ELF-1 (cell line): Measurements from ENCODE around the gene CERKL.

Source experiments
- DNase-seq: peaks from one replicate; pipeline ENCODE4 v3.0.0-alpha.2; 2016; ENCODE audit warnings: low read depth, low spot score

The CERKL gene

DNA sequence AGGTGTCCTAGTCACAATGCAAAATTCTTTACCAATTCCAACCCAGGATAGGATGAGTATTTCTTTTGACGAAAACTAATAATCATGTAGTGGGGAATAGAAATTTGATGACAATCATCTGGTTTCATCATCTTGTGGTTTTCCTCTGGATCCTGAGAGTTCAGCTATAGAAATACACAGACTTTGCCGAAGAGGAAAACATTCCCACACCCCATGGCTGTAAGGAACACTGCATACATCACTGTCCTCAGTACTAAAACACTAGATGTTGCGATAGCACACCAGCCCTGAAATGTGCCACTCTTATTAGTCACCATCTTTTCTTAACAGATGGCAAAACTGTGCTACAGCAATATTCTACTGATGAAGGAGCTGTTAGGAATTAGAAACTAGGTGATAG, 29.4 kb downstream of the CERKL start:
- no peak for DNase-seq

- no peak for DNase-seq
Observed at GRCh38 chr2:181626671-181627070, 30.2 kb downstream of the CERKL start.

DNA sequence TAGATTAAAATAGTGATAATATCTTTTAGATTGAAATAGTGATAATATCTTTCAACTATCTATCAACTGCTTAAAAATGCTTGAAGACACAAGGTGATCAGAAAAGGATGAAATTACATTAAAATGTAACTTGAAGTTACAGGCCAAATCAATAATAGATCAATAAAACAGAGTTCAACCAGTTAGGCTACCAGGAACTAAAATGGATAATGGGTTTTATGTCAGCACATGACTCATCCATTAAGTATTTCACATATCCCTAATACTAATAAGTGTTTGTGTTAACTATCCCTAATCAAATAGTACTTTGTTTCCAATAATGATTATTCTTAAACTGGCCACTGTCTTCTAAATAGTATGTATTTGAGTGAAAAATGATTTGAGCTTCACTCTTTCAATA, 33.7 kb downstream of the CERKL start:
- no peak for DNase-seq

DNA sequence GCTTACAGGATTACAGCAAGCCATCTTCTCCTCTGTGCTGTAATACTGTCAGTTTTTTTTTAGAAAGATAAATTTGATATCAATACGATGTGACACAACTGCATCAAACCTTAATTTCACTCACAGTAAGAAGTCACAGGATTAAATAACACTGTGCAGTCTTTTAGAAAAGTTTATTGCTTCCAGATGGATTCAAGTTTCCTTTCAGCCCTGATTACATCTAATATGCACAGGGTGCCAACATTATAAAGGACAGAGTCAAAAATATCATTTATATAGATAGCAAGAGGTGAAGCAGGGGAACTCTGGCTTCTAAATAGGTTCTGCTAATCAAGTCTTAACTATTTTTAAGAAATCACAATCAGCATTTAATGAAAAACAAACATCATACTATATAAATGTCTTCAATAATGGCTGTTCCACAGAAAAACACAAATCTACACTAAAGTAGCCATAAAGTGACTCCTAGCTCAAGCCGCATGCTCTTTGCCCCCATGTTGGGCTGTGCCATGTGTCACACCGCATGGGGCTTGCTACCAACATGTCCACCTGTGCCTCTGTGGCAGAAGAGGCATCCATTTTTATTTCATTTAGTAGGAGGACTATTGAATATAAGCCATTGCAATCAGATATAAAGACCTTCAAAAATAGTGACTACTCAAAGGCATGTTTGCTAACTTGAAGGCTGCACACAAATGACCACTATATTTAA, 35.0 kb downstream of the CERKL start:
- DNase-seq, result no peak

GRCh38 chr2:181619516-181619915, 37.4 kb downstream of the CERKL start:
- DNase-seq, result no peak

DNA sequence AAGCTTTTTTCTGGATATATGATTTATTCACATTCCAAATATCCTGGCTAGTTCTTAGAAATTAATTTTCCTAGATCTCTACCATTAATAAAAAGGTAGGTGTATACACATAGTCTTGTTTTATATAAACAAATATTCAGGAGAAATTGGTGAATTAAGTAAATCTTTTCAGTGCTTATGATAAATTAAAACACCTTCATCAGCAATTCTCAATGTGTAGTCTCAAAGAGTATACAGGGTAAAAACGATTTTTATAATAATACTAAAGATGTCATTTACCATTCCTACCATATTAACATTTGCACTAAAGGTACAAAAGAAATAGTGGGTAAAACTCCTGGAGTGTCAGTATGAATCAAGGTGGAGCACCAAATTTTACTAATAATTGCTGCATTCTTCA, 40.2 kb downstream of the CERKL start:
- no peak for DNase-seq

DNA sequence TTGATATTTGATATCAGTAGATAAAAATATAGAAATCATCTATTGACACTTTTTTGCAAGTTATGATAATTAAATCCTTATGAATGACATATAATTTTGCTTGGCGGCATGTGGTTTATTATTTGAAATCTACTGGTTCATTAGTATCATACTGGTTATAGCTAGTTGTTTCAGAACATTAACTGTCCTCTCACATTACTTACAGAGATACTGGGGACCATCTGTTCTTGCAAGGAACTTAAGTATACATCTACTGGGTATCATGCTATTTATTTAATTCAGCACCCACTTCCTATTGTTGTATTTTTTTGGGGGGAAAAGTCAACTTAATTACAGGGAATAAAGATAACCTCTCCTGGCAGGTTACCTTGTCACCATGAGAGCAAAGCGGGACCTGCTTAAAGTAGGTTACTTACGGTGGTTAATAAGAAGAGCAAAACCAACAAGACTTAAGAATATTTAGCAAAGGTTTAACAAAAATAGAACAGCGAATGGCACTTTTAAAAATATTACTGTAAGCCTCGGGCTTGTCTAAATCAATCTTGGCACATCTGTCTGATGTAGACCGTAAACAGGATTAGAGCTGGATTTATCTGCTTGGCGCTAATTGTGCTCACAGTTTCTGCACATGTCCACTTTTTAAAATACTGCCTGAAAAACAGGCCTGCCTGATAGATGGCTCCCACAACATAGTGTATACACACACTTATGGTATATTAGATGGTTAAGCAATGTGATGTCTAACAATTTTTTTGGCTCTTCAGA, 41.8 kb downstream of the CERKL start:
- no peak for DNase-seq

DNA sequence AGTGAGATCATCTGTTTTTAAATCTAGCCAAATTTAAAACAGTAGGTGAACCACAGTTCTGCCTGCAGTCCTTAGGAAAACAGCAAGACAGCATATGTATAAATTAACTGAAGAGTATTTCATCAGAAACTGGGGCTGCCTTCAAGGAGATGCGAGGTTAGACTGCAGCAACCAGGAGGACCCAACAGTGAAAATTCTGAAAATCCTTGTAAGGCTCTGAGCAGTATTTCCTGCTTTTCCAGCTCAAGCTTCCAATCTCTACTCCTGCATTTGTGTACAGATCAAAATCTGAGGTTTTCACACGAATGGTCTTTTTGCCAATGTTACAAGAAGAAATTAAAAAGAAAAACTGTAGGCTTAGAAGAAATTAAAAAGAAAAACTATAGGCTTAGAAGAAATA, 43.7 kb downstream of the CERKL start:
- DNase-seq, result no peak

GRCh38 chr2:181607629-181608590, 49.0 kb downstream of the CERKL start:
- no peak for DNase-seq

DNA sequence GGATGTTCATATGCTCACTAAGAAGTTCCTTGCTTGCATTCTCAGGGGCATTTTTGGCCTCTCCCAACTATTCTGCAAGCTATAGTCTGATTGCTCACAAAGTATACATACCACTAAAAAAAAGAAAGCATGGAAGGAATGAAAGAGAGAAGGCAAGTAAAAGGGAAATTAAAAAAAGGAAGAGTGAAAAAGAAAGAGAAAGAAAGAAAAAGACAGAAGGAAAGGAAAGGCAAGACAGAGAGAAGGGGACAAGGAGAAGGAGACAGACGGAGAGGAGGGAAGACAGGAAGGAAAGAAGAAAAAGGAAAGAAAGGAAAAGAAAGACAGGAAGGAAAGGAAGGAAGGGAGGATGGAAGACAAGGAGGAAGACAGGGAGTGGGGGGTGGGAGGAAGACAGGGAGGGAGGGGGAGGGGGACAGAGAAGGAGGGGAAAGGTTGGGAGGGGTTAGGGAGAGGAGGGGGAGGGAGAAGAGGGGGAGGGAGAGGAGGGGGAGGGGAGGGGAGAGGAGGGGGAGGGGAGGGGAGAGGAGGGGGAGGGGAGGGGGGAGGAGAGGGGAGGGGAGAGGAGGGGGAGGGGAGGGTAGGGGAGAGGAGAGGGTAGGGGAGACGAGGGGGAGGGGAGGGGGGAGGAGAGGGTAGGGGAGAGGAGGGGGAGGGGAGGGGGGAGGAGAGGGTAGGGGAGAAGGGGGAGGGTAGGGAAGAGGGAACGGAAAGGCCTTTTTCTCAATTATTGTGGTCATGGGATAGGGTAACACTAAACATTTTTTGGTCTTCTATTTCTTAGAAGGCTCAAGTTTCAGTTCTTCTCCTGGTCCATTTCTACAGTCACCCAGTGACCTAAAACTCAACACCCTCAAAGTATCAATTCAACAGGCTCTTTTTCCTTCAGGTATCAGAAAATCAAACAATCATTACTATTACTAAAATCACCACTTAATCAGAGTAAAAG, 50.7 kb downstream of the CERKL start:
- no peak for DNase-seq

GRCh38 chr2:181602017-181602416, 54.9 kb downstream of the CERKL start:
- no peak for DNase-seq

- DNase-seq, result no peak
Observed at GRCh38 chr2:181596556-181596955, 60.3 kb downstream of the CERKL start.

GRCh38 chr2:181594322-181594721, 62.6 kb downstream of the CERKL start:
- no peak for DNase-seq

GRCh38 chr2:181589779-181590178, 67.1 kb downstream of the CERKL start:
- no peak for DNase-seq

- DNase-seq, result no peak
Observed at GRCh38 chr2:181588546-181588945, 68.4 kb downstream of the CERKL start.

GRCh38 chr2:181586569-181587081, 70.3 kb downstream of the CERKL start:
- DNase-seq, result no peak

DNA sequence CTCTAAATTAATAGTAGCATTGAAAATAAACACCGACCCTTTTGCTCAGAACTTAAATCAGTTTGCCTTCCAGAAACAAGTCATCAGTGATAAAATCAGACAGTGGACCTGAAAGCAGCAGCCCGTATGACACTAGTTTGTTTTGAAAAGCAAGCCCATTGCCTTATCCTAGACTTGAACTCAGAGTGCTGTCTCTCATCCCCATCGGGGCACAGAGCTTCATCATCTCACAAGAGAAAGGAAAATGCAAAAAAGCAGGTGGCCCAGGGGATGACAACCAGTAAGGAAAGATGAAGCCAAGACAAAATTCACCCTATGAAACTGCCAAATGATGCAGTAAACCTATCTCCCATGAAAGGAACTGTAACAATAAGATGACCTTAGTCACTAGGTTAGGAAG, 71.2 kb downstream of the CERKL start:
- DNase-seq, result no peak

GRCh38 chr2:181581534-181581933, 75.4 kb downstream of the CERKL start:
- DNase-seq, result no peak

DNA sequence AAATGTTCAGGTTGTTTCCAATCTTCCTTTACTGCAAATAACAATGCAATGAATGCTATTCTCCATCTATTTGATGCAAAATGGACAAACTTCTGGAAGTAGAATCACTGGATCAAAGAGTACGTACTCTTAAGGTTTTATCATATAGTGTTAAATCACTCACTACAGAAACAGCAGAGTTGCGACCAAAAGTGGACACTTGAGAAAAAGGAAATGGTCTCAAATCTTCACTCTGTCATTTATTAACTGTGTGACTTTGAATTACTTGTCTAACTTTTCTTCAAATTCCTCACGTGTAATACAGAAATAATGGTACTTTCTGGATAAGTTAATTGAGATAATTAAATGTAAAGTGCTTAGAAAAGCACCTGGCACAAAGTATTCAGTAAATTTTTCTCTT, 78.1 kb downstream of the CERKL start:
- no peak for DNase-seq

DNA sequence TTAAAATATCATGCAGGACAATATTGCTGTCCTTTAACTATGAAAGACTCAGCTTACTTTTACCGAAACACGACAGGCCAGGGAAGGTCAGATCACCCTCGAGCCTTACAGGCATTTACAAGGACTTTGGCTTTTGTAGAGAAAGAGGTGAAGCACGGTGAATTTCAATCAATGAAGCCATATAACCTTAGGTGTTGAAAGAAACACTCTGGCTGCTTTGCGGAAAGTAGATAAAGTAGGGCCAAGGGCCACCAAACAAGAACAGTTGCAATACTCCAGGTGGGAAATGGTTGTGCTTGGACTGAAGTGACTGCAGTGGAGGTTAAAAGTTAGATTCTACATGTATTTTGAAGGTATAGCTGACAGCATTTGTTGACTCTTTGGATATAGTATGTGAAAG, 80.5 kb downstream of the CERKL start:
- DNase-seq, result no peak

DNA sequence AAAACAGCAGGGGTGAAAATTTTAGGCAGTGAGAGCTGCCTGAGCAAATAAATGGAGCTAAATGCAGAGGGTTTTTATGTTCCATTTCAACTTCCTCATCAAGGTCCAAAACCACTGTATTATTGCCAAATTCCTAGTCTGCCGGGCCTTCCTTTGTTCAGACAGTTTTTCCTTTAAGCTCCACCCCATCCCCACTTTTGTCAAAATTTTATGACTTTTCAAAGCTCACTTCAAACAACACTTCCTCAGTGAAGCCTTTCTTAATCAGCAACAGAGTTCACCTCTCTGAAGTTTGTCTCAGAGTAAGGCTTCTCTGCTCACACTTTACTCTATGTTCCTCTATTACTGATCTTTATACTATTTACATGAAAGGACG, 81.3 kb downstream of the CERKL start:
- DNase-seq, result no peak
